Thoracic aorta (tissue), 2 donors: ENCODE data around the gene TBC1D19. TPM values are rescaled to one million over a fixed set of nuclear protein-coding genes. Genes with fewer than 3 reads are reported as not detected.

Experiments used
- ATAC-seq: fragments of 150-250 bp; one replicate; pipeline ENCODE4 v1.8.0; 2017; ENCODE audit warnings: low read depth; ENCODE audit not compliant: insufficient number of reproducible peaks, low FRiP score
- DNase-seq: peaks from one replicate; pipeline ENCODE4 v3.0.0-alpha.2; 2020; ENCODE audit warnings: low spot score
- H3K27ac ChIP-seq, 2 donors: fragments of 200-600 bp; sonication (generic); 1 replicate in 1 of 2; 2 replicates in 1 of 2; pipeline ENCODE4 v1.5.1; 2016; ENCODE audit warnings: mild to moderate bottlenecking in 2 of 2, moderate library complexity in 2 of 2
- H3K27me3 ChIP-seq: fragments of 200-600 bp; sonication (generic); replicated peaks from 2 replicates; pipeline ENCODE4 v1.6.0; 2016; ENCODE audit warnings: mild to moderate bottlenecking; ENCODE audit not compliant: insufficient read depth
- H3K36me3 ChIP-seq: fragments of 200-600 bp; sonication (generic); one replicate; pipeline ENCODE4 v1.5.1; 2016
- H3K4me1 ChIP-seq, 2 donors: fragments of 200-600 bp; sonication (generic); 1 replicate in 1 of 2; 2 replicates in 1 of 2; pipeline versions ENCODE4 v1.5.1 to v1.6.0; 2016; ENCODE audit warnings: low read depth in 2 of 2, mild to moderate bottlenecking in 1 of 2; ENCODE audit not compliant: control insufficient read depth in 1 of 2
- H3K4me3 ChIP-seq: fragments of 200-600 bp; sonication (generic); 2 replicates; pipeline ENCODE4 v1.5.1; 2016; ENCODE audit warnings: mild to moderate bottlenecking
- H3K9me3 ChIP-seq: fragments of 200-600 bp; sonication (generic); 2 replicates; pipeline ENCODE4 v1.5.1; 2016
- total RNA-seq, 2 donors: library from RNA; depleted of rRNA; stranded (reverse); fragments of >200 nt; gene quantifications; one replicate each; pipeline versions ENCODE4 v1.1.0 to v1.2.3, GENCODE V29; 2016
- TF ChIP-seq, protein P1 (sequence below): fragments of 200-600 bp; sonication (generic); IDR thresholded peaks from one replicate; pipeline ENCODE4 v1.5.1; 2019; ENCODE audit warnings: antibody characterized with exemption

Gene TBC1D19
- total RNA-seq, 2 donors from 2014 or later: 9.1 to 19.4 TPM

- Histone ChIP-seq H3K27ac (no peak overlapping the region), H3K27me3 (no peaks in the 10 kb centered on the region), H3K36me3 (no peaks in the 10 kb centered on the region), H3K9me3 (no peaks in the 10 kb centered on the region), H3K4me1 (no peaks in the 10 kb centered on the region), H3K4me3 (no peak overlapping the region)
- TF ChIP-seq, protein P1, sequence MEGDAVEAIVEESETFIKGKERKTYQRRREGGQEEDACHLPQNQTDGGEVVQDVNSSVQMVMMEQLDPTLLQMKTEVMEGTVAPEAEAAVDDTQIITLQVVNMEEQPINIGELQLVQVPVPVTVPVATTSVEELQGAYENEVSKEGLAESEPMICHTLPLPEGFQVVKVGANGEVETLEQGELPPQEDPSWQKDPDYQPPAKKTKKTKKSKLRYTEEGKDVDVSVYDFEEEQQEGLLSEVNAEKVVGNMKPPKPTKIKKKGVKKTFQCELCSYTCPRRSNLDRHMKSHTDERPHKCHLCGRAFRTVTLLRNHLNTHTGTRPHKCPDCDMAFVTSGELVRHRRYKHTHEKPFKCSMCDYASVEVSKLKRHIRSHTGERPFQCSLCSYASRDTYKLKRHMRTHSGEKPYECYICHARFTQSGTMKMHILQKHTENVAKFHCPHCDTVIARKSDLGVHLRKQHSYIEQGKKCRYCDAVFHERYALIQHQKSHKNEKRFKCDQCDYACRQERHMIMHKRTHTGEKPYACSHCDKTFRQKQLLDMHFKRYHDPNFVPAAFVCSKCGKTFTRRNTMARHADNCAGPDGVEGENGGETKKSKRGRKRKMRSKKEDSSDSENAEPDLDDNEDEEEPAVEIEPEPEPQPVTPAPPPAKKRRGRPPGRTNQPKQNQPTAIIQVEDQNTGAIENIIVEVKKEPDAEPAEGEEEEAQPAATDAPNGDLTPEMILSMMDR: no peak
- ATAC-seq (no peak), DNase-seq (no peak)
Observed at GRCh38 chr4:26766141-26766540, 182.3 kb downstream of the TBC1D19 start.

GRCh38 chr4:26772096-26772873 is 188.4 kb downstream of the TBC1D19 start:
- Histone ChIP-seq H3K36me3 (peaks cover 8% of the 10 kb centered on the region), H3K27ac (no peak overlapping the region), H3K9me3 (peaks cover 11% of the 10 kb centered on the region), H3K27me3 (no peaks in the 10 kb centered on the region), H3K4me1 (no peaks in the 10 kb centered on the region), H3K4me3 (no peak overlapping the region)
- no peak for DNase-seq
- TF ChIP-seq, protein P1: no peak
- ATAC-seq: no peak

GRCh38 chr4:26779224-26779623 is 195.3 kb downstream of the TBC1D19 start:
- ATAC-seq: no peak
- Histone ChIP-seq H3K27ac (no peak overlapping the region), H3K4me3 (no peak overlapping the region), H3K4me1 (peaks cover 13 to 34% of the 10 kb centered on the region in 2 donors), H3K27me3 (no peaks in the 10 kb centered on the region), H3K9me3 (peaks cover 3% of the 10 kb centered on the region), H3K36me3 (no peaks in the 10 kb centered on the region)
- TF ChIP-seq, protein P1: no peak
- DNase-seq: no peak

DNA sequence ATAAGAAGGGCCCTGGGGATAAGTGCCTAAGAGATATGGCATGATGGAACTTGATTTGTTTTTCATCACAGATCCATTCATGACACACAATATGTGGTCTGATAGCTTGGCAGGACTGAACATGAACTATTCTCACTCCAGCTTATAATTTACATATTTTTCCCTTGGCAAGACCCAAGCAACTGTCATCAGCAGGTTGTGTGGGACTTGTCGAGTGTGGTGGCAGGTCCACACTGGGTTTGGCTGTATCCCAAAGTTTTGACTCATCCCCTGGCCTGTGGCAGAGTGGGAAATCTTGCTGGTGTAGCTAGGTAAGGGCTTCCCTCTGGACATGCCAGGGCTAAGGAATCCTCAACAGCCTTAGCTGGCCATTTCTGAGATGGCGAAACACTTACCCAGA is 195.8 kb downstream of the TBC1D19 start:
- DNase-seq: no peak
- ATAC-seq: no peak
- Histone ChIP-seq H3K4me1 (peaks cover 13 to 34% of the 10 kb centered on the region in 2 donors), H3K4me3 (no peak overlapping the region), H3K9me3 (no peaks in the 10 kb centered on the region), H3K27ac (peak overlapping the region in 1 of 2 donors; percentile 11), H3K36me3 (no peaks in the 10 kb centered on the region), H3K27me3 (no peaks in the 10 kb centered on the region)
- TF ChIP-seq, protein P1: no peak

DNA sequence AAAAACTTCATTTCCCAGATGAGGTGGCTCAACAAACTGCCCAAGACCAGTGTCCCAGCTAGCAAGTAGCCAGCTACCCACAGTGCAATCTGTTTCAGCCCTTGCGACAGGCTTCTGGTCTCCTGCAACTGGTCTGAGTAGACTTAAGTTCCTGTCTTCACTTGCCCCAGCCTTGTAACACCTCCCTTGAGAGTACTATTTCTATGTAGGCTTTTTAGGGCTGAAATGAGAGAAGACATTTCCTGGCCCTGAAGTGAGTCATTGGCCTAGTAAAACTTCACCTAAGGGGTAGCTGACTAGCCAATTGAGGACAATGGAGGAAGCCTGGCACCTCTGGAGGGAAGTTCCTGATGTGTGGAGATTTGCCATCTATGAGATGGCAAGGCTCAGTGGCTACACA is 196.7 kb downstream of the TBC1D19 start:
- Histone ChIP-seq H3K4me1 (peaks cover 13 to 34% of the 10 kb centered on the region in 2 donors), H3K4me3 (no peak overlapping the region), H3K9me3 (no peaks in the 10 kb centered on the region), H3K27me3 (no peaks in the 10 kb centered on the region), H3K36me3 (no peaks in the 10 kb centered on the region), H3K27ac (no peak overlapping the region)
- ATAC-seq (no peak), DNase-seq (no peak)
- TF ChIP-seq, protein P1: no peak
